C4-2B (cell line): ENCODE results near the gene NES.

ENCODE experiments used
- H3K27ac ChIP-seq: fragments of 450-650 bp; 2 replicates; pipeline ENCODE4 v1.5.1; 2017
- ZFX ChIP-seq: fragments of 450-650 bp; IDR thresholded peaks from 2 replicates; pipeline ENCODE4 v1.6.1; 2017
- TF ChIP-seq, protein P1 (sequence below): fragments of 450-650 bp; conservative IDR thresholded peaks from 2 replicates; pipeline ENCODE4 v1.5.1; 2017; ENCODE audit warnings: mild to moderate bottlenecking

Gene NES

DNA sequence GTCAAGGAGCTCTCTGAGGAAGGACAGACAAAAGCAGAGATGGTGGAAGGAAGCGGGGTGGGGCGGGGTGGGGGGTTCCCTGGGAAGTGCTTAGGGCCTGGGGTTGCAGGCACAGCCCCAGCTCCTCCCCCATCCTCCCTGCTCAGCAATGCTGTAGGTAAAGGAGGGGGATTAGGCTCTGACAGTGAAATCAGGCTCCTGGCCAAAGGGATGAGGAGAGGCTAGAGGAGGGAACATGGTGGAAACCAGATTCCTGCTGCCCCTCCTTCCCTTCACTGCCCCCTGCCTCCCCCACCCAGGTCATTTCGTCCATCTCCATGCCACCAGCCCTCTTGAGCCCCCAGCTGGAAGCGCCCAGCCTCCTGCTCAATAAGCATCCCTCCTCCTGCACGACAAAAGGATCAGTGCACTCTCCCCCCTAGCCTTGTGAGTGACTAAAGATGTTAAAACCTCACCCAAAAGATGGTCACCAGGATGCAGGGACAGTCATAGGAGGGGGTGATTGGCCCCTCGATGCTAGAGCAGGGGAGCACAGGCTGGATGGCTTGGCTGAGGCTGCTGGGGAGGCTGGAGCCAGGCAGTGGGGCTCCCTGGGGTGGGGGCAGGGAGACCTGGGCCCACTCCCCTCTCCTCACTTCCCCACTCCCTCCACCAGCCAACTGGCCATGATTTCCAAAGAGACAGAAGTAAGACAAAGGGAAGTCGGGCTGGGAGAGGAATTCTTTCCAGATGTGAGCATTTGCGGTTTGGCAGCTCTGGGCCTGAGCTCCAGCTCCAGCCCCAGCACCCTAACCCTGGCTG is 30.4 kb upstream of the NES start:
- TF ChIP-seq ZFX, result no peak
- TF ChIP-seq, protein P1, sequence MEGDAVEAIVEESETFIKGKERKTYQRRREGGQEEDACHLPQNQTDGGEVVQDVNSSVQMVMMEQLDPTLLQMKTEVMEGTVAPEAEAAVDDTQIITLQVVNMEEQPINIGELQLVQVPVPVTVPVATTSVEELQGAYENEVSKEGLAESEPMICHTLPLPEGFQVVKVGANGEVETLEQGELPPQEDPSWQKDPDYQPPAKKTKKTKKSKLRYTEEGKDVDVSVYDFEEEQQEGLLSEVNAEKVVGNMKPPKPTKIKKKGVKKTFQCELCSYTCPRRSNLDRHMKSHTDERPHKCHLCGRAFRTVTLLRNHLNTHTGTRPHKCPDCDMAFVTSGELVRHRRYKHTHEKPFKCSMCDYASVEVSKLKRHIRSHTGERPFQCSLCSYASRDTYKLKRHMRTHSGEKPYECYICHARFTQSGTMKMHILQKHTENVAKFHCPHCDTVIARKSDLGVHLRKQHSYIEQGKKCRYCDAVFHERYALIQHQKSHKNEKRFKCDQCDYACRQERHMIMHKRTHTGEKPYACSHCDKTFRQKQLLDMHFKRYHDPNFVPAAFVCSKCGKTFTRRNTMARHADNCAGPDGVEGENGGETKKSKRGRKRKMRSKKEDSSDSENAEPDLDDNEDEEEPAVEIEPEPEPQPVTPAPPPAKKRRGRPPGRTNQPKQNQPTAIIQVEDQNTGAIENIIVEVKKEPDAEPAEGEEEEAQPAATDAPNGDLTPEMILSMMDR, result no peak
- H3K27ac ChIP-seq, result no peak overlapping the region

DNA sequence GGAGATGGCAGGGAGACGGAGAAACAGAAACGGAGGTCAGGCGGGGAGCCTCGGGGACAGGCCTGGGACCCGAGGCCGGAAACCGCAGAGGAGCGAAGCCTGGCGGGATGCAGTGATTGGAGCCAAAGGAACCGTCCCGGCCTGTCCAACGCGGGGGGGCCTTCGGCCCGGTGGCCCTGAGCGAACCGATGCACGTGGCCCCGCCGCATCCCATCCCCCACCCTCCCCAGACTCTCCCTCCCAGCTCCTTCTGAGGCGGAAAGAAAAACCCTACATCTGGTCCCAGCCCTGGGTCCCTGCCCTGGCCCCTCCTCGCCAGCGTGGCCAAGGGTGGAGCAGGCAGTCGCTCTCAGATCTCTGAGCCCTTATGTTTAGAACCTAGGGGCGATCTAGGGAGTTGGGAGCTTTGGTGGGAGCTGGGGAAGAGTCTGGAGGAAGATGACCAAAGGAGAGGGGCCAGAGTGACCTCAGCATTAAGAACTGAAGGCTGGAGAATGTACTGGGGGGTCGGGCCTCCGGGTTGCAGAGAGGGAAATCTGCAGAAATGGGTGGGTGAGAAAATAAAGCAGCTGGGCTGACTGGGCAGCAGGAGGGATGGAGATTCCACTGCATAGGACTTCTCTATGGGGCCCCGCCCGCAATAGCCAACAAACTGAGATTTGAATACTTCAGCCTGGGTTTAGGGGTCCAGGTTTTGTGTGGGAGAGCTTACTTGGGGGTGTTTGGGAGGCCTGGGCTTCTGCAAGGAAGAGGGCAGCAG is 29.6 kb upstream of the NES start:
- H3K27ac ChIP-seq, result no peak overlapping the region
- TF ChIP-seq, protein P1, result no peak
- no peak for TF ChIP-seq ZFX

DNA sequence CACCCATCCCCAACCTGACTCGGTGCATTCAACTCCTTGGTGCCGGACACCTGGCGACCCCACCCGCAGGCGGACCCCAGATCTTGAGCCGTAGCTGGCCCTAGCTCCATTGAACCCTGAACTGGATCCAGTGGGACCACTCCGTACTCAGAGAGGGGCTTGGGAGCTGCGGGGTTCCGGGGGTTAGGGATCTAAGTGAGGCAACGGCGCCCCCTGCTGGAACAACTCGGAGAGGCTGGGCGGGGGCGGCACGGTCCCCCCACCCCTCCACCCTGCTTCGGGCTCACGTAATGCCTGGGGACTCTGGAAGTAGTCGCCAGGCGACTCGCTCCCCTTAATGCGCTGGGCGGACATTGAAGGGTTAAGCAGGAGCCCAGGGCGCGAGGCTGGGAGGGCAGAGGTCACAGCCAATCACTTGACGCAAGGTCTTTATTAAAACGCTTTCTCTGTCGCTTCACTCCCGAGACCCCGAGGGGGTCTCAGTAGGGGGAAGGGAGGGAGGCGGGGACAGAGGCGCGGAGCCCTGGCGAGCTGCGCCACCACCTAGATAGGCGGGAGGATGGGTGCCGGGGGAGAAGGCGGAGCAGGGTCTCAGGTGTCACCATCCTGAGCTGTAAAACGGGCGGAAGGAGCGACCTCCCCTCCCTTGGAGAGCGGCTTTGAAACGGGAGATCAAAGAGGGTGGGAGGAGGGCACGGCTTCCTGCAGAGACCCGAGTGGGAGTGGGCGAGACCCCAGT is 28.9 kb upstream of the NES start:
- H3K27ac ChIP-seq, result no peak overlapping the region
- no peak for TF ChIP-seq ZFX
- TF ChIP-seq, protein P1, result peak; percentile 96

DNA sequence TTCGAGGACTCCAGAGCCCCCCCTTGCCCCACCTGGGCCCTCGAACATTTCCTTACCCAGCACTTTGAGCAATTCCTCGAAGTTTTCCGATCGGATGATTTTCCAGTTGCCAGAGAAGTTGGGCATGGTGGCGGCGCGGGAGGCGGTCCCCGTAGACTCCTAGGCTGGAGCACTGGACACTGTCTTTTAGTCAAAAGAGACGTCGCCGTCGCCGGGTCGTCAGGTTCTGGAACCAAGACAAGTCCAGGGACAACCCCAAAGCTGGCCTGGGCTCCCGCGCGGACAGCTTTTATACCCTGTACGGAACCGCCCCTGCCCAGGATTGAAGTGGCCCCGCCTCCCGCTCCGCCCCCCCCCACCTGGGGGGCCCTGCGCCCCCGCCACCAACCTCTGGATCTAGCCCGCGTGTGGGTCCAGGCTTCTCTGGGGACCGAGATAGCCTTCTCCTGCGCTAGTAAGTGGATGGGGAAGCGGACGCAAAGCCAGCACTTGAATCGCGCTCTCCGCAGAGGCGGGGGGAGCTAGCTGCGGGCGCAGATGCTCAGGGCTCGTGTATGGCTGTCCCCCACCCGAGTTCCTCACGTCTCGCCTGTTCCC is 28.2 kb upstream of the NES start, which contains the start of gene CRABP2:
Gene CRABP2, minus strand, starts transcription at position 263 of the 597 bp plus-strand sequence. Its CDS starts 137 bp downstream, at position 126.
- no peak within 1 kb of the TSS for H3K27ac ChIP-seq
- no peak for TF ChIP-seq ZFX
- TF ChIP-seq, protein P1, result no peak

DNA sequence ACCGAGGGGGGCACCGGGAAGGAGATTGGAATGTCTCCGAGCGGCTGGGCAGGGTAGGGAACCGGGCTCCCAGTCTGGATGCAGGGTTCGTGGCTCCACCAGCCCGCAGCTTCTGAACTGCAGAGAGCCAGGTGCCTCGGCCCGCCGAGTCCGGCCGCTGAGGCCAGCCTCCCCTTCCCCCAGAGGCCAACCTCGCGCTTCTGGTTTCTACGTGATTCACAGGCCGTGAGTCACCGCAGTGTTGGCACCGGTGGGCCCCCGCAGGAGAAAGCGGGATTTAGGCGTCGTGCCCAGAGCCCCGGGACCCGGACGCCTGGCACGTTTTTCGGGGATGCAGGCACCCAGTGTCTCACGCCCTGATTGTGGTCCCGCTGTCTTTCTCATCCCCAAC is 27.7 kb upstream of the NES start:
- TF ChIP-seq, protein P1, result no peak
- no peak for TF ChIP-seq ZFX
- H3K27ac ChIP-seq, result no peak overlapping the region

DNA sequence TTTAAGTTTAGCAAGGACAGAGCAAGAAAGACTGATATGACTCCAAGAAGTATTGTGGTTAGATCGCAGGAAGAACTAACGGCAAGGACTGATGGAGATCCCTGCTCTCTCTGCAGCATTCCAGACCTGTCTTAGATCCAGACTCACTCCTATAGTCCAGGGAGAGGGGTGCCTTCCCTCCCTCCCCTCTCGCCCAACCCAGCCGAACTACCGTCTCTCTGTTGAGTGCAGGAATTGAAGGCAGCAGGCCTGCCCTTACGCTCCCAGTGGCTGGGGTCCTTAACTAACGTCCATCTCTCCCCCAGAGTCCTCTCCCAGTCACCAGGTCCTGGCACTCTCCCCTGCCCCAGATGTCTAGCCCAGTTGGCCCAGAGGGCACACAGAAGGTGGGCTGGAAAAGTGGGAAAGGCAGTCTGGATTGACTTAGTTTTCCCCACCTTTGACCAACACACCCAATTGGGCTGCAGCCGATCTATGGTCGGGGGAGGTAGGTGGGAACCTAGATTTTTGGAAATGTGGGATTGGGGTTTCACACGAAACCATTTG is 27.0 kb upstream of the NES start:
- H3K27ac ChIP-seq, result no peak overlapping the region
- no peak for TF ChIP-seq ZFX
- TF ChIP-seq, protein P1, result no peak
